Pancreas (tissue), 10 donors: ENCODE results near the gene RIMKLA. TPM values are rescaled to one million over a fixed set of nuclear protein-coding genes. Genes with fewer than 3 reads are reported as not detected.
A peak's percentile ranks its signal among the peaks of the same experiment; 100 is the strongest.

Source experiments
- ATAC-seq, 4 donors: fragments of 200-7000 bp; cut with Tn5 transposase; one replicate each; pipeline versions ENCODE4 v1.8.0 to v1.9.1; 2020; ENCODE audit warnings: mild to moderate bottlenecking in 4 of 4, moderate library complexity in 4 of 4
- DNase-seq, 6 donors: peaks; one replicate each; pipeline ENCODE4 v3.0.0-alpha.2; 2020
- FAIRE-seq: peaks from 2 replicates; lab custom pipeline; 2012; peaks lifted over from hg19 to GRCh38; lab: Jason Lieb, UNC
- H3K27ac ChIP-seq, 4 donors: fragments of 200-600 bp; sonication (generic); 1 replicate in 3 of 4; 2 replicates in 1 of 4; pipeline versions ENCODE4 v1.5.0 to v1.8.0; 2020
- H3K27me3 ChIP-seq, 4 donors: fragments of 200-600 bp; one replicate each; pipeline ENCODE4 v1.8.0; 2021
- H3K36me3 ChIP-seq, 3 donors: fragments of 200-600 bp; sonication (generic) in 1 of 3; one replicate each; pipeline versions ENCODE4 v1.5.0 to v1.8.0; 2020 to 2021
- H3K4me1 ChIP-seq, 3 donors: fragments of 200-600 bp; one replicate each; pipeline ENCODE4 v1.8.0; 2021
- H3K4me3 ChIP-seq, 4 donors: fragments of 200-600 bp; sonication (generic) in 2 of 4; one replicate each; pipeline versions ENCODE4 v1.5.0 to v1.8.0; 2020 to 2021
- H3K9me3 ChIP-seq, 4 donors: fragments of 200-600 bp; one replicate each; pipeline ENCODE4 v1.8.0; 2021
- WGBS, 2 donors: extraction: QIAGEN DNeasy Blood & Tissue Kit; methylation state at CpG; one replicate each; pipeline ENCODE4 v1.1.7; 2013; 5-methylcytosine and 5-hydroxymethylcytosine counted together
- intact Hi-C, 3 donors: fragments of 100-400 bp; cut with DNase I; formaldehyde crosslinking; loops; one replicate each; pipeline versions ENCODE4 v1.11.1 to v1.14.2; 2022
- polyA plus RNA-seq, 2 donors: library from polyadenylated mRNA; stranded (reverse); fragments of 200-250 nt; gene quantifications; one replicate each; pipeline ENCODE4 v1.2.3, GENCODE V29; 2013
- total RNA-seq, 6 donors: library from RNA; stranded (reverse); fragmentation: NEBNext Ultra II Directional in 4 of 6; extraction: Animal tissue kit (Norgen Biotek cat#: 25700) in 4 of 6; gene quantifications; one replicate each; pipeline versions ENCODE4 v1.2.1 to v1.2.4, GENCODE V29; 2021 to 2023
- TF ChIP-seq, protein P1 (sequence below), 4 donors: fragments of 200-600 bp; sonication (generic) in 3 of 4; IDR thresholded peaks; one replicate each; pipeline versions ENCODE4 v1.5.0 to v1.8.0; 2021; ENCODE audit warnings: antibody characterized with exemption in 4 of 4
- donor health status: healthy with polysubstance abuse.
- donor health status: DM: no; HTN: no; CAD: no; lungs with moderate emphysema.
- donor health status: DM: no; HTN: no; CAD: no.
- donor health status: control.
- donor health status: control.
- donor health status: Bipolar disorder and iron deficiency.
- donor health status: DM: yes; HTN: yes; CAD: no.
- donor health status: DM: no; HTN: no; CAD: no.
- donor health status: DM: no; HTN: no; CAD: no.
- donor health status: DM: yes; HTN: yes; CAD: no.

Gene RIMKLA
- total and polyA plus RNA-seq, 8 donors: 0.27 to 2.6 (median 1.9) TPM

DNA sequence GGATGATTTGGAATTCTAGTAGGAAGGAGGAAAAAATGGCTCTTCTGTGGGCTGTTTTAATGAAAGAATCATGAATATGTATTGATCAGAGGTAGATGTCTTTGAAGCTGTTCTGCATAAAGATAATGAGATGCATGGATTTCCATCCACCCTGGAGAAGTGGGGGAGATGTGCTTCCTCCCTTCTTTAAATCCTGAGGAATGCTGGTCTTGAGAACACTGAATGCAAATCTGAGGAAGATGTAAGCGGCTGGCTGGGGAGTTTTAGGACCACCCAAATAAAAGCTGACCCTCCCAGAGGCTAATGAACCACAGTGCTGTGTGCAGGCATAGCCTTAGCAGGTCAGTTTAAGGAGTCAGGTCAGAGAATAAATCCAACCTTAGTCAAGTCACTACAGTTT, 37.9 kb downstream of the RIMKLA start:
- TF ChIP-seq, protein P1, sequence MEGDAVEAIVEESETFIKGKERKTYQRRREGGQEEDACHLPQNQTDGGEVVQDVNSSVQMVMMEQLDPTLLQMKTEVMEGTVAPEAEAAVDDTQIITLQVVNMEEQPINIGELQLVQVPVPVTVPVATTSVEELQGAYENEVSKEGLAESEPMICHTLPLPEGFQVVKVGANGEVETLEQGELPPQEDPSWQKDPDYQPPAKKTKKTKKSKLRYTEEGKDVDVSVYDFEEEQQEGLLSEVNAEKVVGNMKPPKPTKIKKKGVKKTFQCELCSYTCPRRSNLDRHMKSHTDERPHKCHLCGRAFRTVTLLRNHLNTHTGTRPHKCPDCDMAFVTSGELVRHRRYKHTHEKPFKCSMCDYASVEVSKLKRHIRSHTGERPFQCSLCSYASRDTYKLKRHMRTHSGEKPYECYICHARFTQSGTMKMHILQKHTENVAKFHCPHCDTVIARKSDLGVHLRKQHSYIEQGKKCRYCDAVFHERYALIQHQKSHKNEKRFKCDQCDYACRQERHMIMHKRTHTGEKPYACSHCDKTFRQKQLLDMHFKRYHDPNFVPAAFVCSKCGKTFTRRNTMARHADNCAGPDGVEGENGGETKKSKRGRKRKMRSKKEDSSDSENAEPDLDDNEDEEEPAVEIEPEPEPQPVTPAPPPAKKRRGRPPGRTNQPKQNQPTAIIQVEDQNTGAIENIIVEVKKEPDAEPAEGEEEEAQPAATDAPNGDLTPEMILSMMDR (IDR thresholded peaks at IDR 0.05): no peak
- DNase-seq (no peak), FAIRE-seq (no peak), ATAC-seq (no peak)
- H3K9me3 ChIP-seq: no peaks in the 10 kb centered on the region
- no peaks in the 10 kb centered on the region for H3K27me3 ChIP-seq
- no peaks in the 10 kb centered on the region for H3K36me3 ChIP-seq
- H3K4me3 ChIP-seq: no peak overlapping the region
- WGBS, 2 donors: 95 to 100% methylated on average over 1 of the region's 1 CpG
- H3K27ac ChIP-seq: no peak overlapping the region
- intact Hi-C loops: no loop called here
- H3K4me1 ChIP-seq: peaks cover 0 to 13% (median 11%) of the 10 kb centered on the region in 3 donors

DNA sequence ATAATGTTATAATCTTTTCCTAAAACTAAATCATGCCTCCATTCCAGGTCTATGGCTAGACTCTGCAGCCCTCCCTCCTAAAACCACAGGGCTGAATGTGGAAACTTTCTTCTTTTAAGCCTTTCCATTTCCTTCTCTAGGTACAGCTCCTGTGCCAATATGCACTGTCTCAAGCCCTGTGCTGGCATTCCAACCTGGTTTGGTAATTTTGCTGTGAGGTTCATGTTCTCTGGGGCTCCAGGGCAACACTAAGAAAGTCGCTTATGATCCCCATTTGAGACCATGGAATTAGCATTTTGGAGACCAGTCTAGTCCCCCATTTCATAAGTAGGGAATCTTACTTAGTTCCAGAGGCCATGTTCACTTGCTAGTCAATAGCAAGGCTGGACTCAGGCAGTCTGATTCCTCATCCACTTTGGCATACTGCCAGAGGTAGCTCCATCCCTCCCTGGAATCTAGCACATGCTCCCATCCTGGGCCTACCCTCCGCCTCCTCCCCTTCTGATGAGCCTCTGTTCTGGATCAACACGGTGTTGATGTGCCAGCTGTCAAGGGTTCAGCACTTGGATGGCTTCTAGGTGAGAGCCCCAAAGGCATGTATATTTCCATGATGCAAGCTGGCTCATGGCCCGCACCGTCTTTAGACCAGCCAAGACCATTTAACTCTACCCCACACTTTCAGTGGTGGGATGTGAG, 38.7 kb downstream of the RIMKLA start:
- Histone ChIP-seq H3K4me1 (peaks cover 0 to 13% (median 11%) of the 10 kb centered on the region in 3 donors), H3K36me3 (no peaks in the 10 kb centered on the region), H3K27ac (no peak overlapping the region), H3K27me3 (no peaks in the 10 kb centered on the region), H3K4me3 (no peak overlapping the region), H3K9me3 (no peaks in the 10 kb centered on the region)
- ATAC-seq (no peak), DNase-seq (no peak), FAIRE-seq (no peak)
- TF ChIP-seq, protein P1 (IDR thresholded peaks at IDR 0.05): no peak
- intact Hi-C loops: no loop called here
- WGBS, 2 donors: 89 to 95% methylated on average over 5 of the region's 5 CpGs

DNA sequence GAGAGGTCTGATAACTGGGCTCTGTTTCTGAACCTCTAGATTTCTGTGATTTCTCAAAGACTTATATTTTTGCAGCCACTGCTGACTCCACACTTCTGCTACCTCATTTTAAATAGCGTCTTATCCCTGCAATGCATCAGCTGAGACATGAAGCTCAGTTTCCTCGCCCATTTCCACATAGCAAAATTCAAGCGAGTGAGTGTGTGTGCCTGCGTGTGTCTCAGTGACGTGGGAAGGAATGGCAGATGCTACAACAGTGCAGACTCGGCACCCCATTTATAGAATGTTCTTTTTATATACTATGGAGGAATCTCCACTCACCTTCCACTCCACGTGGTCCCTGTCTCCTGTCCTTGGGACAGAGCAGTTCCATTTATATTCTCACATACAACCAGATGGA, 39.5 kb downstream of the RIMKLA start:
- no peak overlapping the region for H3K27ac ChIP-seq
- H3K4me1 ChIP-seq: peaks cover 0 to 13% (median 11%) of the 10 kb centered on the region in 3 donors
- TF ChIP-seq, protein P1 (IDR thresholded peaks at IDR 0.05): no peak
- no peak overlapping the region for H3K4me3 ChIP-seq
- H3K9me3 ChIP-seq: no peaks in the 10 kb centered on the region
- no peaks in the 10 kb centered on the region for H3K27me3 ChIP-seq
- WGBS, 2 donors: 87 to 88% methylated on average over 7 of the region's 7 CpGs
- ATAC-seq (no peak), FAIRE-seq (no peak), DNase-seq (no peak)
- H3K36me3 ChIP-seq: no peaks in the 10 kb centered on the region
- intact Hi-C loops: no loop called here

DNA sequence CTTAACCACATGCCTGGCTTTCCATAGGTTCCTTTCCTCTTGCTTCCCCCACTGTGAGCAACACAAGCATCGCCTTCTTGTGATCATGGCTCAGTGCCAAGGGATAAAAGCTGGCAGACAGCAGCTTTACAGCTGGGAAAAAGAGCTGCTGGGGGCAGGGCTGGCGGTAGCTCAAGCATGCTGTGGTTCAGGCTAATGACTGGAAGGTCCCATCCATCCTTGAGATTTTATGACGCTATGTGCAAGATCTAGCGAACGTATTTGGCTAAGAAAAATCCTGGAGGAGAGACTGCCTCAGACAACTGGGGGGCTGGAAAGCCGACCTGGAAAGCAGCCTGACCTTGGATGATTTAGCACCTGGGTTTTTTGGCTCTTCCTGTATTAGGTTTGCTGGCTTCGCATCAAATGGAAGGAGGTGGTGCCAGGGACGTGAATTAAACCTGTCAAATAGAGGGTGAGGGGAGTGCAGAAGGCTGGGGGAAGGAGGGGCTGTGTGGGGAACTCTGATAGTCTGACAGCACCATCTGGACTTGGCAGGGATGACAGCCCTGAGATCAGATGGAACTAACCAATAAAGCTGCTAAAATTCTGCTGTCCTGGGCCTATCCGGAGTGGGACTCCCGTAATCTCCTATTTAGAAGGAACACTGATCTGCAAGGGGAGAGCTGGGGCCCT, 40.5 kb downstream of the RIMKLA start:
- Histone ChIP-seq H3K27ac (peak overlapping the region in 1 of 4 donors; percentile 20), H3K4me3 (no peak overlapping the region), H3K9me3 (no peaks in the 10 kb centered on the region), H3K4me1 (peaks cover 0 to 13% (median 11%) of the 10 kb centered on the region in 3 donors), H3K27me3 (no peaks in the 10 kb centered on the region), H3K36me3 (no peaks in the 10 kb centered on the region)
- intact Hi-C loops: no loop called here
- no peak for FAIRE-seq
- WGBS, 2 donors: 3 to 4% methylated on average over 10 of the region's 10 CpGs
- DNase-seq: peak; percentile 53 to 79 (median 69)
- TF ChIP-seq, protein P1 (IDR thresholded peaks at IDR 0.05): no peak
- peak; percentile 68 to 84 (median 83) for ATAC-seq

DNA sequence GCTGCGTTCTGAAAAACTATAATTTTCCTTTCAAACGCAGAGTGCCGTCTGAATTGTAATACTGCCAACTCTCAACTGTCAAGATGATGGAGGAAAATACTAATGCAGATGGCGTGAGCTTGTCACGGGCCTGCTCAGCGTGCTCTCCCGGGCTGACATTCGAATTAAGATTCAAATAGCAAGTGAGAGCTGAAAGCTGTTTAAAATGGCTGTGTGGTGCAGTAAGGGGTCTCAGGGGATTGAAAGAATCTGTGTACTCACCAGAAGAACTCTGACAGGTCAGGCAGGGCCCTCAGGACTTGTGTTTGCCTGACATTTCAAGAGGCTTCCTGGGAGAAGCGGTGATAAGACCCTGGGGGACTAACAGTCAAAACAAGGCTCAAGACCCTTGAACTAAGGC, 42.1 kb downstream of the RIMKLA start:
- Histone ChIP-seq H3K4me3 (no peak overlapping the region), H3K4me1 (peaks cover 0 to 13% (median 11%) of the 10 kb centered on the region in 3 donors), H3K27me3 (no peaks in the 10 kb centered on the region), H3K9me3 (no peaks in the 10 kb centered on the region), H3K27ac (no peak overlapping the region), H3K36me3 (no peaks in the 10 kb centered on the region)
- intact Hi-C loops: no loop called here
- WGBS, 2 donors: 78 to 83% methylated on average over 9 of the region's 9 CpGs
- FAIRE-seq (no peak), DNase-seq (no peak), ATAC-seq (no peak)
- TF ChIP-seq, protein P1 (IDR thresholded peaks at IDR 0.05): no peak
